Dendritic cell treated with granulocyte-macrophage colony-stimulating factor and Interleukin-4, amounts not matched to agents 40 ng/mL and 50 ng/mL, for 4 days (primary cell): Measurements from ENCODE around the gene BTBD8.
A peak's percentile ranks its signal among the peaks of the same experiment; 100 is the strongest.
"Not testable (repeated sequence)": the region's sequence is repeated elsewhere in the genome, so short reads cannot be mapped to it uniquely, and the experiment has no call there.

Source experiments
- H3K27ac Mint-ChIP-seq: one replicate; pipeline ENCODE4 v1.8.0; 2022; ENCODE audit warnings: mild to moderate bottlenecking, mixed read lengths
- H3K27me3 Mint-ChIP-seq: one replicate; pipeline ENCODE4 v1.8.0; 2022; ENCODE audit warnings: mild to moderate bottlenecking, mixed read lengths
- H3K36me3 Mint-ChIP-seq: one replicate; pipeline ENCODE4 v1.8.0; 2022; ENCODE audit warnings: low read depth, mixed read lengths
- H3K4me1 Mint-ChIP-seq: one replicate; pipeline ENCODE4 v1.8.0; 2022; ENCODE audit warnings: low read depth, mixed read lengths
- H3K4me3 Mint-ChIP-seq: one replicate; pipeline ENCODE4 v1.8.0; 2022; ENCODE audit warnings: mild to moderate bottlenecking, moderate library complexity, mixed read lengths
- H3K9me3 Mint-ChIP-seq: one replicate; pipeline ENCODE4 v1.8.0; 2022; ENCODE audit warnings: mixed read lengths
- intact Hi-C: fragments of 100-400 bp; cut with micrococcal nuclease; formaldehyde crosslinking; loops from one replicate; pipeline ENCODE4 v1.15.0; 2022

Gene BTBD8

DNA sequence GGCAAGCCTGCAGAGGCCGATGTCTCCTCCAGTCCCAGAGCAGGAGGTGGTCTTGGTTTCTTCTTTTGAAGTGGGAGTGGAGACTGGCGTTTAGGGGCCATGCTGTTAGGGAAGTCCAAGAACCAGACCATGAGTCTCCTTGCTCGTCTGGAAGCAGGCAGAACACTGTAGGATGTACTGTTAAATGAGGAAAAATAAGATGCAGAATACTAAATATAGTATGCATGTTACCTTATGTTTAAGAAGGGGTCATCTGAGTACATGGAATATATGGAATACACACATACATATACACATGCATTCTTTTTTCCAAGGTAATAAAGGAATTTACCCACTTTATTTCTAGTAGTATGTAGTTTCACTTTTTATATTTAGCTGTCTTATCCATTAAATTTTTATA lies 4.8 kb upstream of the BTBD8 start, which contains the start of gene SETSIP:
Gene SETSIP (minus strand): TSS at position 101 of the 400 bp plus-strand sequence. CDS start 0 bp downstream, at position 101.
- Mint-ChIP-seq H3K4me3 (no peak within 1 kb of the TSS), H3K9me3 (no peaks in the 10 kb centered on the region), H3K4me1 (peaks cover 5% of the 10 kb centered on the region), H3K27me3 (peaks cover 1% of the 10 kb centered on the region), H3K27ac (no peak within 1 kb of the TSS), H3K36me3 (peaks cover 5% of the 10 kb centered on the region)
- intact Hi-C loops = no loop called here

DNA sequence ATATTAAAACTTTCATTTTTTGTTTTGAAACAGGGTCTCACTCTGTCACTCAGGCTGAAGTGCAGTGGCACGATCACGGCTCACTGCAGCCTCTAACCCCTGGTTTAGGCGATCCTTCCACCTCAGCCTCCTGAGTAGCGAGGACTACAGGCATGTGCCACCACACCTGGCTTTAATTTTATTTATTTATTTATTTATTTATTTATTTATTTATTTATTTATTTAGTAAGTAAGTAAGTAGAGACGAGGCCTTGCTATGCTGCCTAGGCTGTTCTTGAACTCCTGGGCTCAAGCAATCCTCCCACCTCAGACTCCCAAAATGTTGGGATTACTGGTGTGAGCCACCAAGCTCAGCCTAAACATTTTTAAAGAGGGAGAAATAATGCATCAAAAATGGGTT lies 3.8 kb upstream of the BTBD8 start:
- H3K36me3 Mint-ChIP-seq = peaks cover 11% of the 10 kb centered on the region
- intact Hi-C loops = no loop called here
- peaks cover 8% of the 10 kb centered on the region for H3K4me1 Mint-ChIP-seq
- no peaks in the 10 kb centered on the region for H3K9me3 Mint-ChIP-seq
- H3K4me3 Mint-ChIP-seq = no peak overlapping the region
- H3K27ac Mint-ChIP-seq = no peak overlapping the region
- peaks cover 1% of the 10 kb centered on the region for H3K27me3 Mint-ChIP-seq

DNA sequence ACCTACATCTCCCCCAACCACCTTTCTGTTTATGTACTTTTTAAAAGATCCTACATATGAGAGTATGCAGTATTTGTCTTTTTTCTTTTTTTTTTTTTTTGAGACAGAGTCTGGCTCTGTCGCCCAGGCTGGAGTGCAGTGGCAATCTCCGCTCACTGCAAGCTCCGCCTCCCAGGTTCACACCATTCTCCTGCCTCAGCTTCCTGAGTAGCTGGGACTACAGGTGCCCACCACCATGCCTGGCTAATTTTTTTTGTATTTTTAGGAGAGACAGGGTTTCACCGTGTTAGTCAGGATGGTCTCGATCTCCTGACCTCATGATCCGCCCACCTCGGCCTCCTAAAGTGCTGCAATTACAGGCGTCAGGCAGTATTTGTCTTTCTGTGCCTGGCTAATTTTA lies 2.1 kb upstream of the BTBD8 start:
- H3K4me1 Mint-ChIP-seq, H3K4me3 Mint-ChIP-seq, H3K27ac Mint-ChIP-seq, H3K9me3 Mint-ChIP-seq, H3K27me3 Mint-ChIP-seq, intact Hi-C loops: not testable (repeated sequence)
- peaks cover 11% of the 10 kb centered on the region for H3K36me3 Mint-ChIP-seq

DNA sequence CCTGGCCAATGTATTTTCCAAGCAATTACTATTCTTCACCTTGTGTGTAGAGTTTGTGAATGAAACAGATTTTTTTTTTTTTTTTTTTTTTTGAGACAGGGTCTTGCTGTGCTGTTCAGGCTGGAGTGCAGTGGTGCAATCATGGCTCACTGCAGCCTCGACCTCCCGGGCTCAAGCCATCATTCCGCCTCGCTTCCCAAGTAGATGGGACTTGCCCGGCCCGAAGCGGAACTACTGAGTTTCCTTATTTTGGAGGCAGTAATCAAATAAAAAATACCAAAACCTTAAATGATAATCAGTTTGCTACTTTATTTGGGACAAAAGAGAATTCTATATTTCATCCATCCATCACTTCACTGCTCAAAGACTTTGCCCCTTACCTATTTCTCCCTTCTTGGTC lies 704 bp upstream of the BTBD8 start:
- no peaks in the 10 kb centered on the region for H3K27me3 Mint-ChIP-seq
- H3K36me3 Mint-ChIP-seq = peaks cover 11% of the 10 kb centered on the region
- H3K27ac Mint-ChIP-seq = no peak overlapping the region
- peaks cover 8% of the 10 kb centered on the region for H3K4me1 Mint-ChIP-seq
- no peak overlapping the region for H3K4me3 Mint-ChIP-seq
- peaks cover 10% of the 10 kb centered on the region for H3K9me3 Mint-ChIP-seq
- intact Hi-C loops = no loop called here

DNA sequence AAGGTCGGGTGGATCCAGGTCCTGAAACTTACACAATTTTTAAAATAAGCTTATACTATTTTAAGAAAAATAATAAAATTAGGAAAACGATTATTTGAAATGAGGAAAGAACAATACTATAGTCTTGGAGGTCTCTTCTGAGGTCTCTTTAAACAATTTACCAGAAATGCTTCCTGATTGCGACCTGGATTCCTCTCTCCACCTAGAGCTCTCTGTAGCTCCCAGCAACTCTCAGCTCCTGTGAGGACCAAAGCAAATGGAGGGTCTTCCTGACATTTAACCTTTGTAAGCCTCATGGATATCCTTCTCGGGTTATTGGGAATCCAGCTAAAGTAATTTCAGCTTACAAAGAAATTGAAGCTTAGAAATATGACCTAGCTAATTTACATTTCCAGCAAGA lies 886 bp downstream of the BTBD8 start:
- peaks cover 22% of the 10 kb centered on the region for H3K36me3 Mint-ChIP-seq
- intact Hi-C loops = loop anchor here (5.0 kb wide), 1 partner anchor 216 kb away; the partner anchor contains the start of genes GLMN and RPAP2
- peak overlapping the region; percentile 84 for H3K27ac Mint-ChIP-seq
- peak overlapping the region; percentile 96 for H3K4me3 Mint-ChIP-seq
- H3K4me1 Mint-ChIP-seq = peaks cover 8% of the 10 kb centered on the region
- H3K27me3 Mint-ChIP-seq = no peaks in the 10 kb centered on the region
- H3K9me3 Mint-ChIP-seq = peaks cover 26% of the 10 kb centered on the region

DNA sequence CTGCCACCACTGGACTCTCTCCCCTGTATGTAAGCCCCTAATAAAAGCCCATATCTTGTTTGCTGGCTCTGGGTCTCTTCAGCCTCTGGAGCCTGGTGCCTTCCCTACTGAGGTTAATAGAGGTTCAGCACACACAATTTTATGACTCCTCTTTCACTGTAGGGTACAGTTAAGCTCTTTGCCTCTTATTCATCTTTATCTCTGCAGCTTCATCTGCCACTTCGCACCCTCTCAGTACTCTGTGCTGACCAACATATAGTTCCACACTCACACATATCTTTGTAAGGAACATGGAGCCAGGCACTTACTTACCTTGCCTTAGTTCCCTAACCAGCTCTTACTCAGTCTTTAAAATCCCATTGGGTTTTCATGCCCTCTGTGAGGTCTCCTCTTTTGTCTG lies 4.5 kb downstream of the BTBD8 start:
- Mint-ChIP-seq H3K27me3 (no peaks in the 10 kb centered on the region), H3K4me3 (no peak overlapping the region), H3K27ac (no peak overlapping the region), H3K9me3 (peaks cover 42% of the 10 kb centered on the region), H3K4me1 (peaks cover 8% of the 10 kb centered on the region), H3K36me3 (peaks cover 26% of the 10 kb centered on the region)
- intact Hi-C loops = loop anchor here (5.0 kb wide), 1 partner anchor 213 kb away; the partner anchor contains the start of genes GLMN and RPAP2

DNA sequence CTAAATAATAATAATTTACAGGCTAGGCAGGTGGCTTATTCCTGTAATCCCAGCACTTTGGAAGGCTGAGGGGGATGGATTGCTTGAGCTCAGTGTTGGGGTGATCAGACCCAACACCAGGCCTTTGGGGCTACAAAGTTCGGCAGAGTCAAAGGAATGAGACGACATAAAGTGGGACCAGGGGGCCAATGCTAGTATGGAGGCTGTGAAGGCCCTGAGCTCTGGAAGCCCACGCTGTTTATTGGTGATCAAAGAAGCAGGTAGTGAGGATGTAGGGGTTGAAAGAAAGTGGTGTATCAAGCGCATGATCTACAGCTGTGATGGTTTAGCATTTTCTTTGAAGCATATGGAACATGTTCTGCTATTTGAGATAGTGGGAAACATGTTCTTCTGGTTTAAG lies 5.6 kb downstream of the BTBD8 start:
- Mint-ChIP-seq H3K36me3 (peaks cover 17% of the 10 kb centered on the region), H3K4me3 (no peak overlapping the region), H3K4me1 (no peaks in the 10 kb centered on the region), H3K27ac (no peak overlapping the region), H3K27me3 (no peaks in the 10 kb centered on the region), H3K9me3 (peaks cover 42% of the 10 kb centered on the region)
- intact Hi-C loops = no loop called here

DNA sequence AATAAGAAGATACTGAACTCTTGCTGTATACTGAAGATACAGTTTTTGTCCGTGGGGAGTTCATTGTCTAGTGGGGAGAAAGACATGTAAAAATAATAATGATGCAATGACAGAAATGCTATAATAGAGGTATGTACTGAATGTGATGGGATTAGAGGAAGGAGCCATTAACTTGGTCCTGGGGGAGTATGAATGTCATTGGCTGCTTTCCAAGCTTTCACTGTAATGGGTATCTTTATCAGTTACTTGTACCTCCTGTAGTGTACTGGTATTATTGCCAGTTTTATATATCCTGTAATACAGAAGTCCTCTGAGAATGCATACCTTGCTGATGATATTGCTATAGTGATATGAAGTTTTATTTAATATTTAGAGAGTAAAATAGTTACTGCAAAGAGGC lies 7.4 kb downstream of the BTBD8 start:
- peaks cover 42% of the 10 kb centered on the region for H3K9me3 Mint-ChIP-seq
- H3K4me1 Mint-ChIP-seq = no peaks in the 10 kb centered on the region
- H3K4me3 Mint-ChIP-seq = no peak overlapping the region
- H3K27me3 Mint-ChIP-seq = no peaks in the 10 kb centered on the region
- intact Hi-C loops = no loop called here
- H3K36me3 Mint-ChIP-seq = peaks cover 15% of the 10 kb centered on the region
- no peak overlapping the region for H3K27ac Mint-ChIP-seq

DNA sequence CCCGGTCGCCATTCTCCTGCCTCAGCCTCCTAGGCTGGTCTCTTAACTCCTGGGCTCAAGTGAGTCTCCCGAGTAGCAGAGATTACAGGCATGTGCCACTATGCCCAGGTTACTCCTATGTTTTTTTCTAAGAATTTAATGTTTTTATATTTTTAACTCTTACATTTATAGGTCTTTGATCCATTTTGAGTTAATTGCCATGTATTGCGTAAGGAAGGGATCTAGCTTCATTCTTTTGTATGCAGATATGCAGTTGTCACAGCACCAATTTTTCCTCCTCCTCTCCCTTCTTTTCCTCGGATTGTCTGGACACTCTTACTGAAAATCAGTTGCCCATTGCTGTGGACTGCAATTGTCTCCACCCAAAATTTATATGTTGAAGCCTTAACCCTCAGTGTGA lies 11.5 kb downstream of the BTBD8 start:
- intact Hi-C loops = no loop called here
- Mint-ChIP-seq H3K9me3 (peaks cover 10% of the 10 kb centered on the region), H3K27ac (no peak overlapping the region), H3K4me1 (peaks cover 16% of the 10 kb centered on the region), H3K27me3 (no peaks in the 10 kb centered on the region), H3K36me3 (no peaks in the 10 kb centered on the region), H3K4me3 (no peak overlapping the region)

DNA sequence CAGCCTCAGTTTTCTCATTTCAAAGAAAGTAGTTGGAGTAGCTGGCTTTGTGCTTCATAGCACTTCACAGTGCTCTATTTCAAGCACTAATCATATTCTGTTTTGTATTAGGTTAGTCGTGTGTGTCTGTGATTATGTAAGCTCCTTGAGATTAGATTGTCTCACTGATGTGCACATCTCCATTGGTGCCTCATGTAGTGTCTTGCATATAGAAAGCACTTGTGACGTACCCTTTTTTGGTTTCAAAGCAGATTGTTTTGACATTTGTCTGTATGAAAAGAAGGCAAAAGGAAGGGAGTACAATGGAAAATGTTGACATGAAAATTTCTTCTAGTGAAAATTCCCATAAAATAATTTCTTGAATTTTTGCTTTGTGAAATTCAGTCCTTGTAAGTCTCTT lies 13.9 kb downstream of the BTBD8 start:
- Mint-ChIP-seq H3K9me3 (no peaks in the 10 kb centered on the region), H3K36me3 (no peaks in the 10 kb centered on the region), H3K4me1 (peaks cover 22% of the 10 kb centered on the region), H3K27me3 (no peaks in the 10 kb centered on the region), H3K4me3 (no peak overlapping the region), H3K27ac (no peak overlapping the region)
- intact Hi-C loops = no loop called here

DNA sequence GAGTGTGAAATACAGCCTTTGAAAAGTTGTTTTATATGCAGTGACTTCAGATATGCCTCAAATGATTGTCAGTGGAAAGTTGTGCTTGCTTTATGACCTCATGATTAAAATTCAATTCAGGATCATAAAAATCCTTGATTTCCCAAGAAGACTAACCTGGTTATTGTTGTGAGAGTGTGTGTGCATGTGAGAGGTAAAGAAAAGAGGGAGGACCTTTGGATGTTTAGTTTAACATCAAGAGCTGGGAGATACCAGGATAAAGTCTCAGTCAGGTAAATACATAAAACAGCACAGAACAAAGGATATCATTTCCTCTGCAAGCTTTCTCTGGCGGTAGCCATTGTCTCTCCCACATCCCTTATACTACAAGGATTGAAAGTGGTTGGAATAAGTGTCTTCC lies 14.4 kb downstream of the BTBD8 start:
- H3K27ac Mint-ChIP-seq = no peak overlapping the region
- H3K36me3 Mint-ChIP-seq = no peaks in the 10 kb centered on the region
- H3K9me3 Mint-ChIP-seq = no peaks in the 10 kb centered on the region
- no peaks in the 10 kb centered on the region for H3K27me3 Mint-ChIP-seq
- H3K4me1 Mint-ChIP-seq = peaks cover 22% of the 10 kb centered on the region
- H3K4me3 Mint-ChIP-seq = no peak overlapping the region
- intact Hi-C loops = no loop called here

DNA sequence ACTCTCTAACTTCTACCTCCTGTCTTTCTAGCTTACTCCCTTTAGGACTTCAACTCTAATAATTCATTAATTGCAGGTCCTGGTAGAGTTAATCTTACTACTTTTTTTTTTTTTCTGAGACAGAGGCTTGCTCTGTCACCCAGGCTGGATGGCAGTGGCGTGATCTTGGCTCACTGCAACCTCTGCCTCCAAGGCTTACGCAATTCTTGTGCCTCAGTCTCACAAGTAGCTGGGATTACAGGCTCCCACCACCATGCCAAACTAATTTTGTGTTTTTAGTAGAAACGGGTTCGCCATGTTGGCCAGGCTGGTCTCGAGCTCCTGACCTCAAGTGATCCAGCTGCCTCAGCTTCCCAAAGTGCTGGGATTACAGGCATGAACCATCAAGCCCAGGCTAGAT lies 15.7 kb downstream of the BTBD8 start:
- Mint-ChIP-seq H3K4me3 (no peak overlapping the region), H3K36me3 (no peaks in the 10 kb centered on the region), H3K27ac (no peak overlapping the region), H3K9me3 (no peaks in the 10 kb centered on the region), H3K27me3 (no peaks in the 10 kb centered on the region), H3K4me1 (peaks cover 22% of the 10 kb centered on the region)
- intact Hi-C loops = no loop called here

DNA sequence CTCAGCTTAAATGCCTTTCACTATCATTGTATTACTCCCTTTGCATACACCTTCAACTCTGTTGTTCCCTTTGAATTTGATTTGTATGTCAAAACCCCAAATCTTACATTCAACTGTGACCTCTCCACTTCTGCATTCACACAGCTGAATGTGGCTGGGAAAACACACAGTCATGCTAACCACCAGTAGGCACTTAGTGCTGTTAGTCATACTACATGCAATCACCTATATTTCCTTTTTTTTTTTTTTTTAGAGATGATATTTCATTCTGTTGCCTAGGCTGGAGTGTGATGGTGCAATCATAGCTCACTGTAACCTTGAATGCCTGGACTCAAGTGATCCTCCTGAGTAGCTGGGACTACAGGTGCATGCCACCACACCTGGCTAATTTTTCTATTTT lies 16.2 kb downstream of the BTBD8 start:
- intact Hi-C loops = no loop called here
- peaks cover 22% of the 10 kb centered on the region for H3K4me1 Mint-ChIP-seq
- H3K27ac Mint-ChIP-seq = no peak overlapping the region

DNA sequence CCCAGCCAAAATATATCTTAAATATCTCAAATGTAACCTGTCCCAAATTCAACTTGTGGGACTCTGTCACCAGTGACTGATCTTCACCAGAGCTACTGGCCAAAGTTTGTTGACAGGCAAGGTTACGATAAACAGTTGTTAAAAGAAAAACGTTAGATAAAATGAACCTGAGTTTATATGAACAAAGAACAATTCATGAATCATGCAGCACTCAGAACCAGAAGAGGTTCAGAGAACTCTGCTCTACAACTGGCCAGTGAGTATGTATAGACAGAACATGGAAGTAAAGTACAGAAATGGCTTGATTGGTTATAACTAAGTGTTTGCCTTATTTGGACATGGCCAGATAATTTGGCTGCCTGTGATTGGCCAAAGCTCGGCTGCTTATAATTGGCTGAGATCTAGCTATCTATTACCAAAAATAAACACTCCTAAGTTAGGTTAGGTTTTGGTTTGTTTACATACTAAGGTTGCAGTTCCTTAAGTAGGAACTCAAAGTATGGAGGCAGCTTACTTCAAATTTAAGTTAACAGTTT lies 25.5 kb downstream of the BTBD8 start:
- H3K36me3 Mint-ChIP-seq = no peaks in the 10 kb centered on the region
- no peaks in the 10 kb centered on the region for H3K27me3 Mint-ChIP-seq
- H3K4me1 Mint-ChIP-seq = no peaks in the 10 kb centered on the region
- intact Hi-C loops = no loop called here
- no peak overlapping the region for H3K4me3 Mint-ChIP-seq
- H3K27ac Mint-ChIP-seq = no peak overlapping the region
- no peaks in the 10 kb centered on the region for H3K9me3 Mint-ChIP-seq

More for the DNA sequence above, 16.2 kb downstream of the BTBD8 start:
- Mint-ChIP-seq H3K9me3 (no peaks in the 10 kb centered on the region), H3K36me3 (no peaks in the 10 kb centered on the region), H3K27me3 (no peaks in the 10 kb centered on the region), H3K4me3 (no peak overlapping the region)

DNA sequence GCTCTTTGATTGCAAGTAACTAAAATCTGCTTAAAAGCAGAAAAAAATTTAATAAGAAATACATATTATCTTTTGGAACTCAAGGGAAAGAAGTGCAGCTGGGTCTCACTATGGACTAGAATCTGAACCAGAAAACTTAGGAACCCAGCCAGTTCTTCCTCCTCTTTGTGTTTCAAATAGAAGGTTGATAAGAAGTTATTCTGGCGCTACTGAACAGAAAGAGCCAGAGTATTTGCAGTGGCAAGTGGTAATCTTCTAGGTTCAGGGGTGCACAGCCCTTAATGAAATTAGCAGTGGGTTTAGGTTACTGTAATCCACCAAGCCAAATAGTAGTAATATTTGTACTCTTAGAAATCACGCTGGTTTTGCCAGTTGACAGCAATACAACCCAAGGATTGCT lies 28.5 kb downstream of the BTBD8 start:
- Mint-ChIP-seq H3K4me3 (no peak overlapping the region), H3K4me1 (no peaks in the 10 kb centered on the region), H3K36me3 (no peaks in the 10 kb centered on the region), H3K27me3 (no peaks in the 10 kb centered on the region), H3K9me3 (no peaks in the 10 kb centered on the region), H3K27ac (no peak overlapping the region)
- intact Hi-C loops = no loop called here
